K562 (cell line): ENCODE results near the gene DSTYK. TPM values are rescaled to one million over a fixed set of nuclear protein-coding genes. Genes with fewer than 3 reads are reported as not detected.
A peak's percentile ranks its signal among the peaks of the same experiment; 100 is the strongest.

Source experiments
- ATF7 ChIP-seq: fragments of 450-650 bp; IDR thresholded peaks from 2 replicates; pipeline ENCODE4 v1.7.1; 2014; ENCODE audit warnings: mild to moderate bottlenecking, moderate library complexity
- DIDO1 ChIP-seq: fragments of 450-650 bp; IDR thresholded peaks from 2 replicates; pipeline ENCODE4 v1.6.1; 2016; ENCODE audit warnings: low read depth, missing biosample characterization, missing genetic modification characterization
- HDAC1 ChIP-seq, 2 experiments: fragments of 450-650 bp; IDR thresholded peaks; 2 replicates each; pipeline ENCODE4 v1.6.1; 2016 to 2017; ENCODE audit warnings: inconsistent platforms in 1 of 2, mild to moderate bottlenecking in 1 of 2, moderate library complexity in 1 of 2
- NKRF ChIP-seq: fragments of 450-650 bp; IDR thresholded peaks from 2 replicates; pipeline ENCODE4 v1.6.1; 2016; ENCODE audit warnings: borderline replicate concordance
- RHOXF2B ChIP-seq: fragments of 250-450 bp; sonication (Bioruptor Pico); conservative IDR thresholded peaks from 2 replicates; pipeline ENCODE4 v1.5.1; 2021
- SPI1 ChIP-seq: IDR thresholded peaks from 2 replicates; pipeline ENCODE4 v1.6.1; 2011; ENCODE audit warnings: low read depth, low read length, control low read depth, borderline replicate concordance
- STAT6 ChIP-seq: sonication (generic); formaldehyde crosslinking; IDR thresholded peaks from 2 replicates; pipeline ENCODE4 v1.8.1; 2023; ENCODE audit warnings: mild to moderate bottlenecking, missing genetic modification reagents
- WHSC1 ChIP-seq: IDR thresholded peaks from one replicate; pipeline ENCODE4 v1.6.1; 2012; ENCODE audit warnings: low read length, control low read depth, inconsistent platforms
- ZBED1 ChIP-seq: IDR thresholded peaks from 2 replicates; pipeline ENCODE4 v1.6.1; 2014
- ZBTB17 ChIP-seq: fragments of 450-650 bp; formaldehyde crosslinking; IDR thresholded peaks from 2 replicates; pipeline ENCODE4 v1.4.0; 2020; ENCODE audit warnings: mild to moderate bottlenecking
- ZFX ChIP-seq: sonication (generic); formaldehyde crosslinking; IDR thresholded peaks from 2 replicates; pipeline ENCODE4 v1.8.0; 2022; ENCODE audit warnings: mild to moderate bottlenecking, missing genetic modification reagents, moderate library complexity
- ZNF717 ChIP-seq: fragments of 250-450 bp; sonication (Bioruptor Pico); IDR thresholded peaks from 2 replicates; pipeline ENCODE4 v1.5.0; 2021
- polyA plus RNA-seq, 8 experiments: library from polyadenylated mRNA; depleted of rRNA in 4 of 8; stranded (reverse) in 5 of 8; unstranded in 3 of 8; fragments of >200 nt; fragmentation: Nextera tagmentation in 2 of 8; fragmentation: Illumina TruSeq in 1 of 8; extraction: Ambion mirVana in 2 of 8; extraction: Trizol in 1 of 8; gene quantifications; 2 replicates each; pipeline versions ENCODE4 v1.2.1 to v1.2.3, GENCODE V29; 2011 to 2014; ENCODE audit warnings: inconsistent platforms in 1 of 8, missing spikeins in 1 of 8
- total RNA-seq, 7 experiments: library from RNA; depleted of rRNA in 6 of 7; stranded (reverse); fragments of >200 nt in 6 of 7; fragmentation: Illumina TruSeq in 2 of 7; extraction: Trizol in 2 of 7; gene quantifications; 2 replicates each; pipeline versions ENCODE4 v1.2.1 to v1.2.3, GENCODE V29; 2011 to 2021; ENCODE audit warnings: low replicate concordance in 1 of 7
- TF ChIP-seq, protein P1 (sequence below): fragments of 250-450 bp; sonication (Bioruptor Pico); IDR thresholded peaks from 2 replicates; pipeline ENCODE4 v1.8.0; 2022; ENCODE audit warnings: inconsistent platforms
- TF ChIP-seq, protein P2 (sequence below), 2 experiments: IDR thresholded peaks in 1 of 2; conservative IDR thresholded peaks in 1 of 2; 2 replicates each; pipeline ENCODE4 v1.6.1; 2016; ENCODE audit warnings: low read depth in 2 of 2, mild to moderate bottlenecking in 1 of 2, missing compliant biosample characterization in 1 of 2, missing genetic modification characterization in 1 of 2, moderate library complexity in 1 of 2
- TF ChIP-seq, protein P3 (sequence below), 2 experiments: fragments of 450-650 bp; IDR thresholded peaks; 2 replicates each; pipeline ENCODE4 v1.6.1; 2016

The DSTYK gene
- total and polyA plus RNA-seq, 9 of the 15 experiments (the other 6 are each of a cell fraction or from before 2014, with no cell fraction given): 4.2 to 7.1 (median 6.2) TPM

DNA sequence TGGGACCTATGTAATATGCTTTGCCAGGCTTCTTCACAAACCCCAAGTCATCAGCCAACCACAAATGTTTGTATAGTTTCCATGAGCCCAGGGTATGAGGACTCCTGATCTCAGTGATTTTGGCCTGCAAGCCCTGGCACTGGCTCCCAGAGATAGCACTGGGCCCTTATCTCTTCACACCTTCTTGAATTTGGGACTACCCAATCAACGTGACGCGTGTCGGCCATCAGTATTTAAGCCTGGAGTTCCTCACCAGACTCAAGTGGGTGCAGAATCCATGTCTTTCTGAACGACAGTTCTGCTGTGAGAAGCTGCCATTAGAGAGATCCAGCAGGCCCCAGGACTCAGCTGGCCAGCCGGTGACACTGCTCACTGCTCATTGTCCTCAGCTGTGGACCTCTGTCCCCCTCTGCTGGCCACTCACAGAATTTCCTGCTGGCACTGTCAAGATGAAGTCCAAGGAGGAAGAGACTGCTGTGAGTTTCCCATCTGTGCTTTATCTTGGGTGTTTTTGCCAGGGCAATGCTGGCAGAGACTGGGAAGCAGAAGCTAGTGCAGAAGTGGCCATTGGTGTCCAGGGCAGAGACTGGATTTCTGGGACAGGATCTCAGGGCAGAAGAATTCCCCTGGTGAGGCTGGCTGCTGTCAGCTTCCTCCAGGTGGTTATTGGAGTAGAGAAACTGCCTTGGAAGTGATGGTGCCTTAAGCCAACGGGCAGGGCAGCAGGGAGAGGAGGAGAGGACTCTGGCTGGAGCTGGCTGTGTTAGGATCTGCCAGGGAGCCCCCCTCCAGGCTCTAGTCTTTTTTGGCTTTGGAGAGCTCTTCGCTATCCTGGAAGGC lies 44.7 kb upstream of the DSTYK start (continued):
- TF ChIP-seq, protein P1, sequence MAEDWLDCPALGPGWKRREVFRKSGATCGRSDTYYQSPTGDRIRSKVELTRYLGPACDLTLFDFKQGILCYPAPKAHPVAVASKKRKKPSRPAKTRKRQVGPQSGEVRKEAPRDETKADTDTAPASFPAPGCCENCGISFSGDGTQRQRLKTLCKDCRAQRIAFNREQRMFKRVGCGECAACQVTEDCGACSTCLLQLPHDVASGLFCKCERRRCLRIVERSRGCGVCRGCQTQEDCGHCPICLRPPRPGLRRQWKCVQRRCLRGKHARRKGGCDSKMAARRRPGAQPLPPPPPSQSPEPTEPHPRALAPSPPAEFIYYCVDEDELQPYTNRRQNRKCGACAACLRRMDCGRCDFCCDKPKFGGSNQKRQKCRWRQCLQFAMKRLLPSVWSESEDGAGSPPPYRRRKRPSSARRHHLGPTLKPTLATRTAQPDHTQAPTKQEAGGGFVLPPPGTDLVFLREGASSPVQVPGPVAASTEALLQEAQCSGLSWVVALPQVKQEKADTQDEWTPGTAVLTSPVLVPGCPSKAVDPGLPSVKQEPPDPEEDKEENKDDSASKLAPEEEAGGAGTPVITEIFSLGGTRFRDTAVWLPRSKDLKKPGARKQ (CRISPR knock-in tag): no peak
- TF ChIP-seq ZNF717 (CRISPR knock-in tag): no peak
- peak; percentile 85 for TF ChIP-seq ZBTB17 (CRISPR knock-in tag)
- peak; percentile 55 for TF ChIP-seq ZFX (CRISPR knock-in tag)
- TF ChIP-seq RHOXF2B: no peak
- 0 out of 2 replicates have a peak, but pooled peaks have one; percentile 0 for TF ChIP-seq SPI1
- TF ChIP-seq STAT6 (CRISPR knock-in tag): peak; percentile 93; the same call in 1 of the 2 replicates
- TF ChIP-seq NKRF: no peak; the same call in 1 of the 2 replicates
- TF ChIP-seq ATF7: peak; percentile 82
- peak in 1 of 2 experiments; percentile 76; a peak in 1 of 4 replicates for TF ChIP-seq HDAC1 (IDR thresholded peaks at IDR 0.05)
- TF ChIP-seq, protein P2, sequence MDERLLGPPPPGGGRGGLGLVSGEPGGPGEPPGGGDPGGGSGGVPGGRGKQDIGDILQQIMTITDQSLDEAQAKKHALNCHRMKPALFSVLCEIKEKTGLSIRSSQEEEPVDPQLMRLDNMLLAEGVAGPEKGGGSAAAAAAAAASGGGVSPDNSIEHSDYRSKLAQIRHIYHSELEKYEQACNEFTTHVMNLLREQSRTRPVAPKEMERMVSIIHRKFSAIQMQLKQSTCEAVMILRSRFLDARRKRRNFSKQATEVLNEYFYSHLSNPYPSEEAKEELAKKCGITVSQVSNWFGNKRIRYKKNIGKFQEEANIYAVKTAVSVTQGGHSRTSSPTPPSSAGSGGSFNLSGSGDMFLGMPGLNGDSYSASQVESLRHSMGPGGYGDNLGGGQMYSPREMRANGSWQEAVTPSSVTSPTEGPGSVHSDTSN (CRISPR knock-in tag; IDR thresholded peaks at IDR 0.05; ENCODE audit: low read depth): no peak
- TF ChIP-seq, protein P2 (tag; conservative IDR thresholded peaks at IDR 0.05; ENCODE audit: low read depth): peak; percentile 36
- peak; percentile 44; the same call in 1 of the 2 replicates for TF ChIP-seq DIDO1
- TF ChIP-seq WHSC1: no peak
- TF ChIP-seq ZBED1: peak; percentile 47; the same call in 1 of the 2 replicates
- TF ChIP-seq, protein P3, sequence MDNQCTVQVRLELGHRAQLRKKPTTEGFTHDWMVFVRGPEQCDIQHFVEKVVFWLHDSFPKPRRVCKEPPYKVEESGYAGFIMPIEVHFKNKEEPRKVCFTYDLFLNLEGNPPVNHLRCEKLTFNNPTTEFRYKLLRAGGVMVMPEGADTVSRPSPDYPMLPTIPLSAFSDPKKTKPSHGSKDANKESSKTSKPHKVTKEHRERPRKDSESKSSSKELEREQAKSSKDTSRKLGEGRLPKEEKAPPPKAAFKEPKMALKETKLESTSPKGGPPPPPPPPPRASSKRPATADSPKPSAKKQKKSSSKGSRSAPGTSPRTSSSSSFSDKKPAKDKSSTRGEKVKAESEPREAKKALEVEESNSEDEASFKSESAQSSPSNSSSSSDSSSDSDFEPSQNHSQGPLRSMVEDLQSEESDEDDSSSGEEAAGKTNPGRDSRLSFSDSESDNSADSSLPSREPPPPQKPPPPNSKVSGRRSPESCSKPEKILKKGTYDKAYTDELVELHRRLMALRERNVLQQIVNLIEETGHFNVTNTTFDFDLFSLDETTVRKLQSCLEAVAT (IDR thresholded peaks at IDR 0.05): peak; percentile 40 to 74; a peak in 2 of 4 replicates
